ENCODE data around the gene APOC1.

- TF ChIP-seq POLR2A (IDR thresholded peaks at IDR 0.05) (no peak), CTCF (IDR thresholded peaks at IDR 0.05) (no peak)
Measured at GRCh38 chr19:44927746-44928145, 13.3 kb downstream of the APOC1 start.

Data from uterus (tissue), 2 donors.